Testis (tissue), 3 donors: ENCODE results near the gene PRSS3. TPM values are rescaled to one million over a fixed set of nuclear protein-coding genes. Genes with fewer than 3 reads are reported as not detected.
"Not testable (repeated sequence)": the region's sequence is repeated elsewhere in the genome, so short reads cannot be mapped to it uniquely, and the experiment has no call there.

Experiments used
- DNase-seq: peaks from one replicate; pipeline ENCODE4 v3.0.0-alpha.2; 2019
- H3K27ac ChIP-seq, 2 donors: fragments of 200-600 bp; sonication (generic); one replicate each; pipeline ENCODE4 v1.5.1; 2019
- H3K27me3 ChIP-seq: fragments of 200-600 bp; sonication (generic); one replicate; pipeline ENCODE4 v1.5.1; 2019
- H3K36me3 ChIP-seq: fragments of 200-600 bp; sonication (generic); one replicate; pipeline ENCODE4 v1.5.1; 2017; ENCODE audit warnings: low read depth; ENCODE audit errors: missing control alignments
- H3K4me1 ChIP-seq: fragments of 200-600 bp; sonication (generic); one replicate; pipeline ENCODE4 v1.5.1; 2019
- H3K4me3 ChIP-seq, 2 donors: fragments of 200-600 bp; sonication (generic); one replicate each; pipeline ENCODE4 v1.5.1; 2017 to 2019
- H3K9me3 ChIP-seq: fragments of 200-600 bp; sonication (generic); one replicate; pipeline ENCODE4 v1.5.1; 2017
- CTCF ChIP-seq, 3 experiments: fragments of 450-650 bp in 2 of 3; fragments of 200-600 bp in 1 of 3; sonication (generic) in 1 of 3; IDR thresholded peaks; one replicate each; pipeline ENCODE4 v1.5.1; 2016 to 2019; ENCODE audit warnings: antibody characterized with exemption in 3 of 3, mild to moderate bottlenecking in 2 of 3, moderate library complexity in 1 of 3
- POLR2A ChIP-seq: fragments of 450-650 bp; IDR thresholded peaks from one replicate; pipeline ENCODE4 v1.6.1; 2017; ENCODE audit warnings: antibody characterized with exemption, mild to moderate bottlenecking, moderate library complexity
- whole genome bisulfite sequencing, 2 donors: methylation state at CpG; one replicate each; pipeline ENCODE4 v1.1.5; 2018; 5-methylcytosine and 5-hydroxymethylcytosine counted together
- intact Hi-C: fragments of 100-400 bp; cut with DNase I; formaldehyde crosslinking; loops from one replicate; pipeline ENCODE4 v1.15.1; 2023; ENCODE audit warnings: low total_unique reads
- polyA plus RNA-seq: library from polyadenylated mRNA; stranded (reverse); fragments of 350-450 nt; fragmentation: Illumina TruSeq; extraction: RNeasy Lipid Tissue Mini Kit (QIAGEN cat#74804); gene quantifications from one replicate; pipeline ENCODE4 v1.2.3, GENCODE V29; 2014; ENCODE audit warnings: low read depth, low replicate concordance; ENCODE audit not compliant: insufficient read depth
- total RNA-seq, 2 donors: library from RNA; depleted of rRNA; stranded (reverse); fragments of >200 nt; gene quantifications; one replicate each; pipeline ENCODE4 v1.2.3, GENCODE V29; 2016

PRSS3 gene
- total and polyA plus RNA-seq, 3 donors from 2014 or later, result 0.68 to 6.5 (median 3.3) TPM

GRCh38 chr9:33751536-33752129 lies 43.7 kb upstream of the PRSS3 start:
- Histone ChIP-seq H3K9me3 (no peaks in the 10 kb centered on the region), H3K27me3 (no peaks in the 10 kb centered on the region), H3K4me1 (peaks cover 7% of the 10 kb centered on the region), H3K36me3 (no peaks in the 10 kb centered on the region), H3K4me3 (no peak overlapping the region), H3K27ac (no peak overlapping the region)
- intact Hi-C loops, result no loop called here
- TF ChIP-seq POLR2A, result no peak
- TF ChIP-seq CTCF (IDR thresholded peaks at IDR 0.05), result no peak
- WGBS, 2 donors, result 45 to 54% methylated on average over 12 of the region's 12 CpGs
- no peak for DNase-seq

GRCh38 chr9:33752130-33752637 lies 43.2 kb upstream of the PRSS3 start:
- 57 to 75% methylated on average over 4 of the region's 4 CpGs for whole genome bisulfite sequencing, 2 donors
- Histone ChIP-seq H3K27me3 (no peaks in the 10 kb centered on the region), H3K9me3 (no peaks in the 10 kb centered on the region), H3K36me3 (no peaks in the 10 kb centered on the region), H3K4me3 (no peak overlapping the region), H3K27ac (no peak overlapping the region), H3K4me1 (peaks cover 7% of the 10 kb centered on the region)
- no peak for TF ChIP-seq POLR2A
- TF ChIP-seq CTCF (IDR thresholded peaks at IDR 0.05), result no peak
- intact Hi-C loops, result no loop called here
- no peak for DNase-seq

- H3K27me3 ChIP-seq, H3K9me3 ChIP-seq, H3K4me3 ChIP-seq, DNase-seq, H3K27ac ChIP-seq, H3K4me1 ChIP-seq, intact Hi-C loops, H3K36me3 ChIP-seq: not testable (repeated sequence)
- 82 to 91% methylated on average over 5 of the region's 5 CpGs for WGBS, 2 donors
Observed at GRCh38 chr9:33752789-33753188, 42.6 kb upstream of the PRSS3 start.

- intact Hi-C loops, DNase-seq, H3K36me3 ChIP-seq, H3K9me3 ChIP-seq, H3K27ac ChIP-seq, H3K27me3 ChIP-seq, H3K4me3 ChIP-seq, H3K4me1 ChIP-seq: not testable (repeated sequence)
- WGBS, 2 donors, result 89 to 90% methylated on average over 2 of the region's 2 CpGs
Observed at GRCh38 chr9:33759648-33760047, 35.7 kb upstream of the PRSS3 start.

- Histone ChIP-seq H3K4me3 (no peak overlapping the region), H3K36me3 (no peaks in the 10 kb centered on the region), H3K9me3 (no peaks in the 10 kb centered on the region), H3K4me1 (no peaks in the 10 kb centered on the region), H3K27me3 (no peaks in the 10 kb centered on the region), H3K27ac (no peak overlapping the region)
- TF ChIP-seq CTCF (IDR thresholded peaks at IDR 0.05) (no peak), POLR2A (no peak)
- no peak for DNase-seq
- WGBS, 2 donors, result 84 to 88% methylated on average over 6 of the region's 6 CpGs
- intact Hi-C loops, result no loop called here
Observed at GRCh38 chr9:33762343-33762742, 33.0 kb upstream of the PRSS3 start.

GRCh38 chr9:33763709-33764108 lies 31.7 kb upstream of the PRSS3 start:
- H3K4me3 ChIP-seq, H3K27ac ChIP-seq, H3K27me3 ChIP-seq, H3K36me3 ChIP-seq, H3K9me3 ChIP-seq, DNase-seq, H3K4me1 ChIP-seq, intact Hi-C loops: not testable (repeated sequence)
- 38 to 57% methylated on average over 1 of the region's 1 CpG for WGBS, 2 donors
